NCI-H1092 (cell line): ENCODE data around the gene CAPN2.
A peak's percentile ranks its signal among the peaks of the same experiment; 100 is the strongest.
"Not testable (repeated sequence)": the region's sequence is repeated elsewhere in the genome, so short reads cannot be mapped to it uniquely, and the experiment has no call there.

ENCODE experiments used
- DNase-seq: peaks from one replicate; lab custom pipeline; 2025; lab: John Stamatoyannopoulos, UW

Gene CAPN2

GRCh38 chr1:223739366-223740037 is 27.2 kb downstream of the CAPN2 start:
- no peak for DNase-seq

GRCh38 chr1:223740038-223740736 is 27.8 kb downstream of the CAPN2 start:
- not testable (repeated sequence) for DNase-seq

GRCh38 chr1:223741861-223742260 is 29.5 kb downstream of the CAPN2 start:
- no peak for DNase-seq

- DNase-seq: peak; percentile 84
These were observed 30.6 kb downstream of the CAPN2 start for GRCh38 chr1:223742856-223743517.

GRCh38 chr1:223745731-223746130 is 33.4 kb downstream of the CAPN2 start:
- no peak for DNase-seq

GRCh38 chr1:223747838-223748335 is 35.5 kb downstream of the CAPN2 start:
- no peak for DNase-seq

- no peak for DNase-seq
These were observed 36.0 kb downstream of the CAPN2 start for GRCh38 chr1:223748405-223748772.

GRCh38 chr1:223748773-223749733 is 36.7 kb downstream of the CAPN2 start:
- no peak for DNase-seq

- DNase-seq: no peak
These were observed 38.6 kb downstream of the CAPN2 start for GRCh38 chr1:223750730-223751570.

- DNase-seq: no peak
These were observed 39.4 kb downstream of the CAPN2 start for GRCh38 chr1:223751696-223752095.

- no peak for DNase-seq
These were observed 40.6 kb downstream of the CAPN2 start for GRCh38 chr1:223752721-223753515.

- DNase-seq: no peak
These were observed 42.5 kb downstream of the CAPN2 start for GRCh38 chr1:223754681-223755431.

GRCh38 chr1:223755432-223755792 is 43.1 kb downstream of the CAPN2 start:
- DNase-seq: no peak

- no peak for DNase-seq
These were observed 43.8 kb downstream of the CAPN2 start for GRCh38 chr1:223755992-223756775.

- no peak for DNase-seq
These were observed 44.7 kb downstream of the CAPN2 start for GRCh38 chr1:223756806-223757700.

- DNase-seq: no peak
These were observed 46.4 kb downstream of the CAPN2 start for GRCh38 chr1:223758734-223759133.

GRCh38 chr1:223759273-223759672 is 46.9 kb downstream of the CAPN2 start:
- DNase-seq: no peak

GRCh38 chr1:223760833-223761232 is 48.5 kb downstream of the CAPN2 start:
- no peak for DNase-seq
